GM23338 (cell line): Measurements from ENCODE around the gene SRPX2. TPM values are rescaled to one million over a fixed set of nuclear protein-coding genes. Genes with fewer than 3 reads are reported as not detected.

Experiments
- ATAC-seq: fragments of 200-7000 bp; cut with Tn5 transposase; 3 replicates; pipeline ENCODE4 v1.9.1; 2020
- DNase-seq: peaks from one replicate; pipeline ENCODE4 v3.0.0-alpha.2; 2015; ENCODE audit warnings: low spot score
- H2AFZ ChIP-seq: fragments of 200-600 bp; sonication (generic); 2 replicates; pipeline ENCODE4 v1.8.0; 2016; ENCODE audit warnings: antibody characterized with exemption, mild to moderate bottlenecking, moderate library complexity
- H3F3A ChIP-seq: fragments of 200-600 bp; sonication (generic); replicated peaks from 2 replicates; pipeline ENCODE4 v1.8.0; 2017; ENCODE audit warnings: antibody characterized with exemption, mixed run types, low read depth
- H3K27ac ChIP-seq: fragments of 200-600 bp; sonication (generic); 2 replicates; pipeline ENCODE4 v1.6.1; 2016; ENCODE audit warnings: low read depth
- H3K27me3 ChIP-seq: fragments of 200-600 bp; sonication (generic); 2 replicates; pipeline ENCODE4 v1.8.0; 2016; ENCODE audit warnings: mild to moderate bottlenecking, mixed run types, moderate library complexity; ENCODE audit not compliant: insufficient read depth
- H3K36me3 ChIP-seq: fragments of 200-600 bp; sonication (generic); 2 replicates; pipeline ENCODE4 v1.8.0; 2016; ENCODE audit warnings: mild to moderate bottlenecking; ENCODE audit not compliant: insufficient read depth
- H3K4me1 ChIP-seq: fragments of 200-600 bp; sonication (generic); 2 replicates; pipeline ENCODE4 v1.8.0; 2016; ENCODE audit warnings: mild to moderate bottlenecking, moderate library complexity; ENCODE audit not compliant: insufficient read depth
- H3K4me2 ChIP-seq: fragments of 200-600 bp; sonication (generic); 2 replicates; pipeline ENCODE4 v1.7.1; 2017; ENCODE audit warnings: mixed run types
- H3K4me3 ChIP-seq: fragments of 200-600 bp; sonication (generic); 2 replicates; pipeline ENCODE4 v1.6.1; 2016; ENCODE audit warnings: mixed run types
- H3K79me2 ChIP-seq: fragments of 200-600 bp; sonication (generic); replicated peaks from 2 replicates; pipeline ENCODE4 v1.8.0; 2017; ENCODE audit warnings: mild to moderate bottlenecking; ENCODE audit not compliant: insufficient read depth
- H3K9me2 ChIP-seq: fragments of 200-600 bp; sonication (generic); 2 replicates; pipeline ENCODE4 v1.8.0; 2017; ENCODE audit not compliant: insufficient read depth
- H4K20me1 ChIP-seq: fragments of 200-600 bp; sonication (generic); replicated peaks from 2 replicates; pipeline ENCODE4 v1.8.0; 2017; ENCODE audit warnings: mild to moderate bottlenecking; ENCODE audit not compliant: insufficient read depth
- H3K27ac Mint-ChIP-seq: 2 replicates; pipeline ENCODE4 v1.8.0; 2020; ENCODE audit warnings: inconsistent platforms, mild to moderate bottlenecking, moderate library complexity, mixed read lengths
- H3K27me3 Mint-ChIP-seq: 3 replicates; pipeline ENCODE4 v1.8.0; 2022; ENCODE audit warnings: low read depth, mild to moderate bottlenecking, moderate library complexity, mixed read lengths, inconsistent platforms; ENCODE audit not compliant: insufficient read depth, poor library complexity
- H3K36me3 Mint-ChIP-seq: 3 replicates; pipeline ENCODE4 v1.8.0; 2021; ENCODE audit warnings: low read depth, mild to moderate bottlenecking, inconsistent platforms, moderate library complexity, mixed read lengths
- H3K4me1 Mint-ChIP-seq: 3 replicates; pipeline ENCODE4 v1.8.0; 2020; ENCODE audit warnings: mild to moderate bottlenecking, inconsistent platforms, mixed read lengths
- H3K4me3 Mint-ChIP-seq: 3 replicates; pipeline ENCODE4 v1.8.0; 2021; ENCODE audit warnings: moderate library complexity, mild to moderate bottlenecking, inconsistent platforms, mixed read lengths
- H3K9me3 Mint-ChIP-seq: 3 replicates; pipeline ENCODE4 v1.8.0; 2020; ENCODE audit warnings: moderate library complexity, mild to moderate bottlenecking, inconsistent platforms, mixed read lengths
- EZH2 ChIP-seq: fragments of 200-600 bp; sonication (generic); IDR thresholded peaks from one replicate; pipeline ENCODE4 v1.8.0; 2017; ENCODE audit warnings: antibody characterized with exemption, mild to moderate bottlenecking, low read depth; ENCODE audit not compliant: unreplicated experiment
- EZH2phosphoT487 ChIP-seq: fragments of 200-600 bp; sonication (generic); IDR thresholded peaks from one replicate; pipeline ENCODE4 v1.8.1; 2018; ENCODE audit warnings: antibody characterized with exemption; ENCODE audit not compliant: unreplicated experiment
- JUNB ChIP-seq: IDR thresholded peaks from one replicate; pipeline ENCODE4 v1.6.1; 2016; ENCODE audit warnings: antibody characterized with exemption; ENCODE audit not compliant: unreplicated experiment
- POLR2AphosphoS5 ChIP-seq: IDR thresholded peaks from 2 replicates; pipeline ENCODE4 v1.6.1; 2016; ENCODE audit warnings: antibody characterized with exemption, low read depth
- STAT1 ChIP-seq: IDR thresholded peaks from one replicate; pipeline ENCODE4 v1.6.1; 2016; ENCODE audit warnings: antibody characterized with exemption; ENCODE audit not compliant: unreplicated experiment
- ZNF331 ChIP-seq: fragments of 250-450 bp; sonication (Bioruptor Pico); IDR thresholded peaks from 2 replicates; pipeline ENCODE4 v1.5.0; 2020; ENCODE audit warnings: low read depth, mild to moderate bottlenecking, moderate library complexity
- polyA plus RNA-seq: library from polyadenylated mRNA; unstranded; fragments of >200 nt; fragmentation: Nextera tagmentation; extraction: Ambion mirVana; gene quantifications from 2 replicates; pipeline ENCODE4 v1.2.1, GENCODE V29; 2016
- total RNA-seq: library from RNA; depleted of rRNA; stranded (reverse); fragments of >200 nt; shearing (Covaris generic); gene quantifications from 2 replicates; pipeline ENCODE4 v1.2.3, GENCODE V29; 2014
- TF ChIP-seq, protein P1 (sequence below): fragments of 250-450 bp; sonication (Bioruptor Pico); IDR thresholded peaks from 2 replicates; pipeline ENCODE4 v1.5.0; 2020; ENCODE audit warnings: mild to moderate bottlenecking, moderate library complexity
- TF ChIP-seq, protein P2 (sequence below), 2 experiments: fragments of 200-600 bp in 1 of 2; sonication (generic) in 1 of 2; conservative IDR thresholded peaks; 2 replicates each; pipeline versions ENCODE4 v1.5.1 to v1.6.1; 2016 to 2017; ENCODE audit warnings: antibody characterized with exemption in 2 of 2, low read depth in 2 of 2, mild to moderate bottlenecking in 2 of 2, moderate library complexity in 1 of 2
- TF ChIP-seq, protein P3 (sequence below): IDR thresholded peaks from one replicate; pipeline ENCODE4 v1.6.1; 2018; ENCODE audit warnings: antibody characterized with exemption; ENCODE audit not compliant: unreplicated experiment

The SRPX2 gene
- total and polyA plus RNA-seq, 2 experiments from 2014 or later = not detected

GRCh38 chrX:100635040-100635439 is 9.0 kb upstream of the SRPX2 start (continued):
- TF ChIP-seq, protein P1, sequence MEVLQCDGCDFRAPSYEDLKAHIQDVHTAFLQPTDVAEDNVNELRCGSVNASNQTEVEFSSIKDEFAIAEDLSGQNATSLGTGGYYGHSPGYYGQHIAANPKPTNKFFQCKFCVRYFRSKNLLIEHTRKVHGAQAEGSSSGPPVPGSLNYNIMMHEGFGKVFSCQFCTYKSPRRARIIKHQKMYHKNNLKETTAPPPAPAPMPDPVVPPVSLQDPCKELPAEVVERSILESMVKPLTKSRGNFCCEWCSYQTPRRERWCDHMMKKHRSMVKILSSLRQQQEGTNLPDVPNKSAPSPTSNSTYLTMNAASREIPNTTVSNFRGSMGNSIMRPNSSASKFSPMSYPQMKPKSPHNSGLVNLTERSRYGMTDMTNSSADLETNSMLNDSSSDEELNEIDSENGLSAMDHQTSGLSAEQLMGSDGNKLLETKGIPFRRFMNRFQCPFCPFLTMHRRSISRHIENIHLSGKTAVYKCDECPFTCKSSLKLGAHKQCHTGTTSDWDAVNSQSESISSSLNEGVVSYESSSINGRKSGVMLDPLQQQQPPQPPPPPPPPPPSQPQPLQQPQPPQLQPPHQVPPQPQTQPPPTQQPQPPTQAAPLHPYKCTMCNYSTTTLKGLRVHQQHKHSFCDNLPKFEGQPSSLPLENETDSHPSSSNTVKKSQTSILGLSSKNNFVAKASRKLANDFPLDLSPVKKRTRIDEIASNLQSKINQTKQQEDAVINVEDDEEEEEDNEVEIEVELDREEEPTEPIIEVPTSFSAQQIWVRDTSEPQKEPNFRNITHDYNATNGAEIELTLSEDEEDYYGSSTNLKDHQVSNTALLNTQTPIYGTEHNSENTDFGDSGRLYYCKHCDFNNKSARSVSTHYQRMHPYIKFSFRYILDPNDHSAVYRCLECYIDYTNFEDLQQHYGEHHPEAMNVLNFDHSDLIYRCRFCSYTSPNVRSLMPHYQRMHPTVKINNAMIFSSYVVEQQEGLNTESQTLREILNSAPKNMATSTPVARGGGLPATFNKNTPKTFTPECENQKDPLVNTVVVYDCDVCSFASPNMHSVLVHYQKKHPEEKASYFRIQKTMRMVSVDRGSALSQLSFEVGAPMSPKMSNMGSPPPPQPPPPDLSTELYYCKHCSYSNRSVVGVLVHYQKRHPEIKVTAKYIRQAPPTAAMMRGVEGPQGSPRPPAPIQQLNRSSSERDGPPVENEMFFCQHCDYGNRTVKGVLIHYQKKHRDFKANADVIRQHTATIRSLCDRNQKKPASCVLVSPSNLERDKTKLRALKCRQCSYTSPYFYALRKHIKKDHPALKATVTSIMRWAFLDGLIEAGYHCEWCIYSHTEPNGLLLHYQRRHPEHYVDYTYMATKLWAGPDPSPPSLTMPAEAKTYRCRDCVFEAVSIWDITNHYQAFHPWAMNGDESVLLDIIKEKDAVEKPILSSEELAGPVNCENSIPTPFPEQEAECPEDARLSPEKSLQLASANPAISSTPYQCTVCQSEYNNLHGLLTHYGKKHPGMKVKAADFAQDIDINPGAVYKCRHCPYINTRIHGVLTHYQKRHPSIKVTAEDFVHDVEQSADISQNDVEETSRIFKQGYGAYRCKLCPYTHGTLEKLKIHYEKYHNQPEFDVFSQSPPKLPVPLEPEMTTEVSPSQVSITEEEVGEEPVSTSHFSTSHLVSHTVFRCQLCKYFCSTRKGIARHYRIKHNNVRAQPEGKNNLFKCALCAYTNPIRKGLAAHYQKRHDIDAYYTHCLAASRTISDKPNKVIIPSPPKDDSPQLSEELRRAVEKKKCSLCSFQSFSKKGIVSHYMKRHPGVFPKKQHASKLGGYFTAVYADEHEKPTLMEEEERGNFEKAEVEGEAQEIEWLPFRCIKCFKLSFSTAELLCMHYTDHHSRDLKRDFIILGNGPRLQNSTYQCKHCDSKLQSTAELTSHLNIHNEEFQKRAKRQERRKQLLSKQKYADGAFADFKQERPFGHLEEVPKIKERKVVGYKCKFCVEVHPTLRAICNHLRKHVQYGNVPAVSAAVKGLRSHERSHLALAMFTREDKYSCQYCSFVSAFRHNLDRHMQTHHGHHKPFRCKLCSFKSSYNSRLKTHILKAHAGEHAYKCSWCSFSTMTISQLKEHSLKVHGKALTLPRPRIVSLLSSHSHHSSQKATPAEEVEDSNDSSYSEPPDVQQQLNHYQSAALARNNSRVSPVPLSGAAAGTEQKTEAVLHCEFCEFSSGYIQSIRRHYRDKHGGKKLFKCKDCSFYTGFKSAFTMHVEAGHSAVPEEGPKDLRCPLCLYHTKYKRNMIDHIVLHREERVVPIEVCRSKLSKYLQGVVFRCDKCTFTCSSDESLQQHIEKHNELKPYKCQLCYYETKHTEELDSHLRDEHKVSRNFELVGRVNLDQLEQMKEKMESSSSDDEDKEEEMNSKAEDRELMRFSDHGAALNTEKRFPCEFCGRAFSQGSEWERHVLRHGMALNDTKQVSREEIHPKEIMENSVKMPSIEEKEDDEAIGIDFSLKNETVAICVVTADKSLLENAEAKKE = no peak
- TF ChIP-seq EZH2phosphoT487 (no peak), JUNB (no peak), POLR2AphosphoS5 (no peak)

- peaks cover 3% of the 10 kb centered on the region for H3K4me1 ChIP-seq
- H3K4me2 ChIP-seq = peak overlapping the region; percentile 83
- ATAC-seq = peak; percentile 73; the same call in 2 of the 3 replicates
- H3K4me3 Mint-ChIP-seq = peak overlapping the region; percentile 92
- peaks cover 3% of the 10 kb centered on the region; the same call in 1 of the 2 replicates for H3K36me3 ChIP-seq
- no peaks in the 10 kb centered on the region for H3F3A ChIP-seq
- peaks cover 28% of the 10 kb centered on the region; the same call in 2 of the 3 replicates for H3K36me3 Mint-ChIP-seq
- no peaks in the 10 kb centered on the region for H3K9me3 Mint-ChIP-seq
- H2AFZ ChIP-seq = 0 out of 2 replicates have a peak overlapping the region, but pooled peaks have one; percentile 47
- peak overlapping the region; percentile 65 for H3K4me3 ChIP-seq
- H3K27ac ChIP-seq = peak overlapping the region; percentile 82; the same call in 1 of the 2 replicates
- peaks cover 8% of the 10 kb centered on the region; the same call in 2 of the 3 replicates for H3K4me1 Mint-ChIP-seq
- H3K27me3 ChIP-seq = no peaks in the 10 kb centered on the region
- peaks cover 6% of the 10 kb centered on the region; the same call in 1 of the 2 replicates for H3K79me2 ChIP-seq
- DNase-seq = peak; percentile 38
- peak overlapping the region; percentile 99 for H3K27ac Mint-ChIP-seq
- H3K27me3 Mint-ChIP-seq = no peaks in the 10 kb centered on the region
- no peaks in the 10 kb centered on the region for H4K20me1 ChIP-seq
- no peaks in the 10 kb centered on the region for H3K9me2 ChIP-seq
- TF ChIP-seq, protein P2, sequence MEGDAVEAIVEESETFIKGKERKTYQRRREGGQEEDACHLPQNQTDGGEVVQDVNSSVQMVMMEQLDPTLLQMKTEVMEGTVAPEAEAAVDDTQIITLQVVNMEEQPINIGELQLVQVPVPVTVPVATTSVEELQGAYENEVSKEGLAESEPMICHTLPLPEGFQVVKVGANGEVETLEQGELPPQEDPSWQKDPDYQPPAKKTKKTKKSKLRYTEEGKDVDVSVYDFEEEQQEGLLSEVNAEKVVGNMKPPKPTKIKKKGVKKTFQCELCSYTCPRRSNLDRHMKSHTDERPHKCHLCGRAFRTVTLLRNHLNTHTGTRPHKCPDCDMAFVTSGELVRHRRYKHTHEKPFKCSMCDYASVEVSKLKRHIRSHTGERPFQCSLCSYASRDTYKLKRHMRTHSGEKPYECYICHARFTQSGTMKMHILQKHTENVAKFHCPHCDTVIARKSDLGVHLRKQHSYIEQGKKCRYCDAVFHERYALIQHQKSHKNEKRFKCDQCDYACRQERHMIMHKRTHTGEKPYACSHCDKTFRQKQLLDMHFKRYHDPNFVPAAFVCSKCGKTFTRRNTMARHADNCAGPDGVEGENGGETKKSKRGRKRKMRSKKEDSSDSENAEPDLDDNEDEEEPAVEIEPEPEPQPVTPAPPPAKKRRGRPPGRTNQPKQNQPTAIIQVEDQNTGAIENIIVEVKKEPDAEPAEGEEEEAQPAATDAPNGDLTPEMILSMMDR (conservative IDR thresholded peaks at IDR 0.05; ENCODE audit: low read depth in 2 of 2) = no peak
- TF ChIP-seq ZNF331 (CRISPR knock-in tag) = no peak
- TF ChIP-seq STAT1 = no peak
- TF ChIP-seq, protein P3, sequence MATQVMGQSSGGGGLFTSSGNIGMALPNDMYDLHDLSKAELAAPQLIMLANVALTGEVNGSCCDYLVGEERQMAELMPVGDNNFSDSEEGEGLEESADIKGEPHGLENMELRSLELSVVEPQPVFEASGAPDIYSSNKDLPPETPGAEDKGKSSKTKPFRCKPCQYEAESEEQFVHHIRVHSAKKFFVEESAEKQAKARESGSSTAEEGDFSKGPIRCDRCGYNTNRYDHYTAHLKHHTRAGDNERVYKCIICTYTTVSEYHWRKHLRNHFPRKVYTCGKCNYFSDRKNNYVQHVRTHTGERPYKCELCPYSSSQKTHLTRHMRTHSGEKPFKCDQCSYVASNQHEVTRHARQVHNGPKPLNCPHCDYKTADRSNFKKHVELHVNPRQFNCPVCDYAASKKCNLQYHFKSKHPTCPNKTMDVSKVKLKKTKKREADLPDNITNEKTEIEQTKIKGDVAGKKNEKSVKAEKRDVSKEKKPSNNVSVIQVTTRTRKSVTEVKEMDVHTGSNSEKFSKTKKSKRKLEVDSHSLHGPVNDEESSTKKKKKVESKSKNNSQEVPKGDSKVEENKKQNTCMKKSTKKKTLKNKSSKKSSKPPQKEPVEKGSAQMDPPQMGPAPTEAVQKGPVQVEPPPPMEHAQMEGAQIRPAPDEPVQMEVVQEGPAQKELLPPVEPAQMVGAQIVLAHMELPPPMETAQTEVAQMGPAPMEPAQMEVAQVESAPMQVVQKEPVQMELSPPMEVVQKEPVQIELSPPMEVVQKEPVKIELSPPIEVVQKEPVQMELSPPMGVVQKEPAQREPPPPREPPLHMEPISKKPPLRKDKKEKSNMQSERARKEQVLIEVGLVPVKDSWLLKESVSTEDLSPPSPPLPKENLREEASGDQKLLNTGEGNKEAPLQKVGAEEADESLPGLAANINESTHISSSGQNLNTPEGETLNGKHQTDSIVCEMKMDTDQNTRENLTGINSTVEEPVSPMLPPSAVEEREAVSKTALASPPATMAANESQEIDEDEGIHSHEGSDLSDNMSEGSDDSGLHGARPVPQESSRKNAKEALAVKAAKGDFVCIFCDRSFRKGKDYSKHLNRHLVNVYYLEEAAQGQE = no peak
- no peak for TF ChIP-seq EZH2
- TF ChIP-seq JUNB = no peak
- no peak for TF ChIP-seq POLR2AphosphoS5
- TF ChIP-seq EZH2phosphoT487 = no peak
Measured at GRCh38 chrX:100635989-100636320, 8.0 kb upstream of the SRPX2 start.
